ENCODE results near the gene ROR2. TPM values are rescaled to one million over a fixed set of nuclear protein-coding genes. Genes with fewer than 3 reads are reported as not detected.

ROR2 gene
- total and polyA plus RNA-seq, 2 of the 13 experiments (the other 11 are each of a cell fraction or from before 2014, with no cell fraction given), result not detected

DNA sequence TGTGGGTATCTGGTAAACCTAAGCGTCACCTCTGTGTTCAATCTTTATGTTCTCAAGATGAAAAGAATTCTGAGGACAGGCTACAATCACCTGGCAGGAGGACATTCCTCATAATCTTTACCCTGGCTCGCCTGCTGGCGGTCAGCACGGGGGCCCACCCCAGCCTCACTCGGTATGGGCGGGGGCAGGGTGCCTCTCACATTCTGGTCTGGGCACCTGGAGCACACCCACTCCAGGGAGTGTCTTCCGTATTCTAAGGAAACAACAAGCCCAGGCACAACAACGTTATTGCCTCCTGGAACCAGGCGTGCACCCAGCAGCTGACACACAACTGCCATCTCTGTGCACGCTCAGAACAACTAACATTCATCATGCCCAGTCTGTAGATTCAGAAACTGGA is 179.8 kb downstream of the ROR2 start:
- ChIA-PET CTCF (ENCODE audit: low intra/inter-chr PET ratio, low total read pairs) (no interaction called here), POLR2A (no interaction called here)
- ATAC-seq (no peak), DNase-seq (ENCODE audit: low spot score) (no peak), FAIRE-seq (no peak)
- Histone ChIP-seq H3K27me3 (ENCODE audit: control insufficient read depth in 1 of 2, insufficient read depth in 2 of 2, low read length in 2 of 2) (peaks cover 12 to 88% of the 10 kb centered on the region in 2 experiments; a peak in 4 of 5 replicates), H2AFZ (ENCODE audit: low read length) (no peak overlapping the region), H3K4me3 (replicated peaks in 1 of 3; ENCODE audit: insufficient read depth in 1 of 3, low read depth in 2 of 3, low read length in 3 of 3) (no peak overlapping the region), H3K79me2 (ENCODE audit: insufficient read depth, low read length) (no peaks in the 10 kb centered on the region), H3K36me3 (replicated peaks in 1 of 2; ENCODE audit: control insufficient read depth in 1 of 2, insufficient read depth in 2 of 2, low read length in 2 of 2) (no peaks in the 10 kb centered on the region), H3K9me3 (ENCODE audit: low read length) (peaks cover 3% of the 10 kb centered on the region; the same call in 1 of the 2 replicates), H3K9ac (ENCODE audit: insufficient read depth, low read depth, low read length) (no peak overlapping the region), H4K20me1 (ENCODE audit: insufficient read depth, low read length) (no peaks in the 10 kb centered on the region), H3K4me2 (ENCODE audit: low read depth, low read length) (no peak overlapping the region), H3K27ac (ENCODE audit: extremely low read length, insufficient read depth, low read length) (no peak overlapping the region), H3K4me1 (ENCODE audit: insufficient read depth, low read length) (no peaks in the 10 kb centered on the region)
- in situ Hi-C loops (cut with HindIII; ENCODE audit: extremely low pct_ligation_motif_present, low pct_unique_long_range_greater_than_20kb), result loop anchor here (5.0 kb wide), 1 partner anchor 177 kb away; no protein-coding TSS in a partner anchor
- intact Hi-C loops (cut with micrococcal nuclease; ENCODE audit: unreplicated experiment), result no loop called here
- no peak for TF ChIP-seq ZNF737 (CRISPR knock-in tag; IDR thresholded peaks at IDR 0.05; ENCODE audit: borderline replicate concordance)
- TF ChIP-seq, protein P1, sequence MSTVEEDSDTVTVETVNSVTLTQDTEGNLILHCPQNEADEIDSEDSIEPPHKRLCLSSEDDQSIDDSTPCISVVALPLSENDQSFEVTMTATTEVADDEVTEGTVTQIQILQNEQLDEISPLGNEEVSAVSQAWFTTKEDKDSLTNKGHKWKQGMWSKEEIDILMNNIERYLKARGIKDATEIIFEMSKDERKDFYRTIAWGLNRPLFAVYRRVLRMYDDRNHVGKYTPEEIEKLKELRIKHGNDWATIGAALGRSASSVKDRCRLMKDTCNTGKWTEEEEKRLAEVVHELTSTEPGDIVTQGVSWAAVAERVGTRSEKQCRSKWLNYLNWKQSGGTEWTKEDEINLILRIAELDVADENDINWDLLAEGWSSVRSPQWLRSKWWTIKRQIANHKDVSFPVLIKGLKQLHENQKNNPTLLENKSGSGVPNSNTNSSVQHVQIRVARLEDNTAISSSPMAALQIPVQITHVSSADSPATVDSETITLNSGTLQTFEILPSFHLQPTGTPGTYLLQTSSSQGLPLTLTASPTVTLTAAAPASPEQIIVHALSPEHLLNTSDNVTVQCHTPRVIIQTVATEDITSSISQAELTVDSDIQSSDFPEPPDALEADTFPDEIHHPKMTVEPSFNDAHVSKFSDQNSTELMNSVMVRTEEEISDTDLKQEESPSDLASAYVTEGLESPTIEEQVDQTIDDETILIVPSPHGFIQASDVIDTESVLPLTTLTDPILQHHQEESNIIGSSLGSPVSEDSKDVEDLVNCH (CRISPR knock-in tag; IDR thresholded peaks at IDR 0.05), result no peak
- TF ChIP-seq SPEN (CRISPR knock-in tag; IDR thresholded peaks at IDR 0.05; ENCODE audit: low read depth), result no peak
- TF ChIP-seq FOXK2 (IDR thresholded peaks at IDR 0.05), result no peak
- no peak for TF ChIP-seq GPN1 (CRISPR knock-in tag; IDR thresholded peaks at IDR 0.05; ENCODE audit: borderline replicate concordance)
- TF ChIP-seq REPIN1 (CRISPR knock-in tag; IDR thresholded peaks at IDR 0.05; ENCODE audit: borderline replicate concordance, low read depth), result no peak
- TF ChIP-seq ZNF292 (CRISPR knock-in tag; IDR thresholded peaks at IDR 0.05; ENCODE audit: borderline replicate concordance, low read depth), result no peak
- TF ChIP-seq, protein P2, sequence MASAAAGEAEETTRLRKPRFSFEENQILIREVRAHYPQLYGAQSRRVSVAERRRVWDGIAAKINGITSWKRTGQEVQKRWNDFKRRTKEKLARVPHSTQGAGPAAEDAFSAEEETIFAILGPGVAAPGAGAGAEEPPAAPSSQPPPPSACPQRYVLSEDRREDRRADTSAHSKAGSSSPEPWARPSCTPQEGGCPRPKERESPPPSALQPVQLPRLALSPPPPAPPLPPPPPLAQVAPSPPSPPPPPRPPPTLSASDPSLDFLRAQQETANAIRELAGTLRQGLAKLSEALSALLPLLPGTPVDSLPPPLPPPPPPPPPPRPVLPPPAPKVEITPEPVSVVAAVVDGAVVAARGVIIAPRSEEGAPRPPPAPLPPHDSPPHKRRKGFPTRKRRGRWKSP (CRISPR knock-in tag; IDR thresholded peaks at IDR 0.05), result no peak
- no peak for TF ChIP-seq EHMT2 (IDR thresholded peaks at IDR 0.05; ENCODE audit: borderline replicate concordance, low read depth, low read length)
- TF ChIP-seq ARHGAP35 (CRISPR knock-in tag; IDR thresholded peaks at IDR 0.05; ENCODE audit: borderline replicate concordance), result no peak
- no peak for TF ChIP-seq MEF2D (CRISPR knock-in tag; IDR thresholded peaks at IDR 0.05)
- BruUV-seq (replicated peaks), result no TSS peak
- WGBS (ENCODE audit: low lambda C conversion rate), result 40% methylated on average over 4 of the region's 10 CpGs
